WERI-Rb-1 (cell line): Measurements from ENCODE around the gene NRXN3.

Experiments
- DNase-seq: peaks from one replicate; pipeline ENCODE4 v3.0.0-alpha.2; 2020
- H3K27ac ChIP-seq: fragments of 250-450 bp; sonication (Bioruptor Pico); 2 replicates; pipeline ENCODE4 v1.5.1; 2020; ENCODE audit warnings: mild to moderate bottlenecking, moderate library complexity
- H3K27me3 ChIP-seq: fragments of 250-450 bp; sonication (Bioruptor Pico); 2 replicates; pipeline ENCODE4 v1.5.1; 2021; ENCODE audit warnings: mild to moderate bottlenecking, low read depth, moderate library complexity; ENCODE audit not compliant: insufficient read depth, severe bottlenecking
- H3K36me3 ChIP-seq: fragments of 250-450 bp; sonication (Bioruptor Pico); 2 replicates; pipeline ENCODE4 v1.5.1; 2020; ENCODE audit warnings: mild to moderate bottlenecking, moderate library complexity
- H3K4me3 ChIP-seq: 2 replicates; pipeline ENCODE4 v1.5.1; 2011; ENCODE audit warnings: low read depth, mild to moderate bottlenecking, control low read depth, low read length
- H3K9me3 ChIP-seq: fragments of 250-450 bp; sonication (Bioruptor Pico); 2 replicates; pipeline ENCODE4 v1.5.1; 2021; ENCODE audit warnings: mild to moderate bottlenecking, moderate library complexity; ENCODE audit not compliant: severe bottlenecking
- CTCF ChIP-seq: IDR thresholded peaks from 2 replicates; pipeline ENCODE4 v1.5.1; 2011; ENCODE audit warnings: low read depth, mild to moderate bottlenecking, control low read depth, inconsistent platforms, low read length

The NRXN3 gene

GRCh38 chr14:79321070-79321469 lies 1150.9 kb downstream of the NRXN3 start:
- no peaks in the 10 kb centered on the region for H3K9me3 ChIP-seq
- TF ChIP-seq CTCF, result no peak
- H3K4me3 ChIP-seq, result no peak overlapping the region
- no peak overlapping the region for H3K27ac ChIP-seq
- no peak for DNase-seq
- H3K27me3 ChIP-seq, result no peaks in the 10 kb centered on the region
- H3K36me3 ChIP-seq, result no peaks in the 10 kb centered on the region

- no peak overlapping the region for H3K4me3 ChIP-seq
- no peaks in the 10 kb centered on the region for H3K27me3 ChIP-seq
- H3K9me3 ChIP-seq, result no peaks in the 10 kb centered on the region
- DNase-seq, result no peak
- H3K36me3 ChIP-seq, result no peaks in the 10 kb centered on the region
- TF ChIP-seq CTCF, result no peak
- H3K27ac ChIP-seq, result no peak overlapping the region
Measured at GRCh38 chr14:79325071-79325470, 1154.9 kb downstream of the NRXN3 start.

- H3K9me3 ChIP-seq, result no peaks in the 10 kb centered on the region
- no peaks in the 10 kb centered on the region for H3K27me3 ChIP-seq
- no peak for DNase-seq
- H3K36me3 ChIP-seq, result no peaks in the 10 kb centered on the region
- H3K27ac ChIP-seq, result no peak overlapping the region
- TF ChIP-seq CTCF, result no peak
- no peak overlapping the region for H3K4me3 ChIP-seq
Measured at GRCh38 chr14:79325557-79325956, 1155.4 kb downstream of the NRXN3 start.

GRCh38 chr14:79328863-79329262 lies 1158.7 kb downstream of the NRXN3 start:
- Histone ChIP-seq H3K27ac (no peak overlapping the region), H3K4me3 (no peak overlapping the region), H3K36me3 (no peaks in the 10 kb centered on the region), H3K27me3 (no peaks in the 10 kb centered on the region), H3K9me3 (no peaks in the 10 kb centered on the region)
- no peak for DNase-seq
- TF ChIP-seq CTCF, result no peak

GRCh38 chr14:79331830-79332229 lies 1161.7 kb downstream of the NRXN3 start:
- H3K4me3 ChIP-seq, result no peak overlapping the region
- H3K36me3 ChIP-seq, result no peaks in the 10 kb centered on the region
- H3K27ac ChIP-seq, result no peak overlapping the region
- no peaks in the 10 kb centered on the region for H3K9me3 ChIP-seq
- no peak for TF ChIP-seq CTCF
- DNase-seq, result no peak
- no peaks in the 10 kb centered on the region for H3K27me3 ChIP-seq

- no peak overlapping the region for H3K27ac ChIP-seq
- TF ChIP-seq CTCF, result no peak
- no peaks in the 10 kb centered on the region for H3K36me3 ChIP-seq
- no peaks in the 10 kb centered on the region for H3K27me3 ChIP-seq
- DNase-seq, result no peak
- H3K9me3 ChIP-seq, result no peaks in the 10 kb centered on the region
- no peak overlapping the region for H3K4me3 ChIP-seq
Measured at GRCh38 chr14:79332504-79333197, 1162.5 kb downstream of the NRXN3 start.
